ENCODE measurements around the gene DHX30. TPM values are rescaled to one million over a fixed set of nuclear protein-coding genes. Genes with fewer than 3 reads are reported as not detected.

Gene DHX30
- total and polyA plus RNA-seq, 9 of the 15 experiments (the other 6 are each of a cell fraction or from before 2014, with no cell fraction given) = 12.3 to 158 (median 79.0) TPM

- TF ChIP-seq YY1 (IDR thresholded peaks at IDR 0.05; ENCODE audit: borderline replicate concordance in 1 of 3, control insufficient read depth in 1 of 3, extremely low read depth in 1 of 3, insufficient read depth in 3 of 3, insufficient read length in 1 of 3, insufficient replicate concordance in 2 of 3, low read depth in 1 of 3, low read length in 2 of 3) = peak; percentile 89 to 98 (median 96)
- no peak for TF ChIP-seq TARDBP (IDR thresholded peaks at IDR 0.05)
- peak; percentile 76 for TF ChIP-seq CREM (IDR thresholded peaks at IDR 0.05; ENCODE audit: low read depth)
- TF ChIP-seq SREBF2 (CRISPR knock-in tag; IDR thresholded peaks at IDR 0.05) = no peak
- no peak for TF ChIP-seq ZNF785 (CRISPR knock-in tag; IDR thresholded peaks at IDR 0.05)
- TF ChIP-seq REST (IDR thresholded peaks at IDR 0.05; ENCODE audit: borderline replicate concordance) = peak; percentile 59; the same call in 1 of the 2 replicates
- peak; percentile 55; the same call in 1 of the 2 replicates for TF ChIP-seq REST (CRISPR knock-in tag; IDR thresholded peaks at IDR 0.05; ENCODE audit: low read depth)
- peak; percentile 17; the same call in 1 of the 2 replicates for TF ChIP-seq ZNF609 (CRISPR knock-in tag; IDR thresholded peaks at IDR 0.05; ENCODE audit: borderline replicate concordance)
- TF ChIP-seq GTF2B (IDR thresholded peaks at IDR 0.05; ENCODE audit: extremely low read depth, insufficient read length) = no peak
- no peak for TF ChIP-seq ZNF23 (CRISPR knock-in tag; IDR thresholded peaks at IDR 0.05)
Measured at GRCh38 chr3:47824541-47825473, 21.9 kb downstream of the DHX30 start (continued).
